ENCODE data around the gene TP63. TPM values are rescaled to one million over a fixed set of nuclear protein-coding genes. Genes with fewer than 3 reads are reported as not detected.

The TP63 gene
- total RNA-seq, 1 donor from 2014 or later, result 144 TPM

GRCh38 chr3:189737071-189737470 is 105.9 kb downstream of the TP63 start:
- no peak overlapping the region for H3K4me3 ChIP-seq
- no peaks in the 10 kb centered on the region for H3K27me3 ChIP-seq
- H3K27ac ChIP-seq, result no peak overlapping the region
- no peak for TF ChIP-seq CTCF (IDR thresholded peaks at IDR 0.05)
- no peak for TF ChIP-seq POLR2AphosphoS5 (IDR thresholded peaks at IDR 0.05; ENCODE audit: insufficient read depth in 1 of 2, low read depth in 1 of 2)
- TF ChIP-seq POLR2A (IDR thresholded peaks at IDR 0.05), result no peak
- H3K9me3 ChIP-seq, result no peaks in the 10 kb centered on the region
- no peaks in the 10 kb centered on the region for H3K4me1 ChIP-seq
- H3K36me3 ChIP-seq, result no peaks in the 10 kb centered on the region
- intact Hi-C loops (cut with DNase I), result no loop called here
- no peak for DNase-seq (ENCODE audit: extremely low spot score in 2 of 2)

GRCh38 chr3:189737619-189738018 is 106.4 kb downstream of the TP63 start:
- no peaks in the 10 kb centered on the region for H3K9me3 ChIP-seq

GRCh38 chr3:189739378-189739777 is 108.2 kb downstream of the TP63 start:
- H3K9me3 ChIP-seq, result no peaks in the 10 kb centered on the region
- H3K4me3 ChIP-seq, result no peak overlapping the region
- no peaks in the 10 kb centered on the region for H3K27me3 ChIP-seq
- no peak overlapping the region for H3K27ac ChIP-seq
- no peak for DNase-seq (ENCODE audit: extremely low spot score in 2 of 2)
- H3K4me1 ChIP-seq, result no peaks in the 10 kb centered on the region
- no peaks in the 10 kb centered on the region for H3K36me3 ChIP-seq
- intact Hi-C loops (cut with DNase I), result no loop called here
- TF ChIP-seq POLR2A (IDR thresholded peaks at IDR 0.05), result no peak
- TF ChIP-seq POLR2AphosphoS5 (IDR thresholded peaks at IDR 0.05; ENCODE audit: insufficient read depth in 1 of 2, low read depth in 1 of 2), result no peak
- TF ChIP-seq CTCF (IDR thresholded peaks at IDR 0.05), result no peak

More at GRCh38 chr3:189737619-189738018, 106.4 kb downstream of the TP63 start:
- no peak overlapping the region for H3K27ac ChIP-seq
- intact Hi-C loops (cut with DNase I), result no loop called here
- no peaks in the 10 kb centered on the region for H3K36me3 ChIP-seq
- H3K4me1 ChIP-seq, result no peaks in the 10 kb centered on the region
- DNase-seq (ENCODE audit: extremely low spot score in 2 of 2), result no peak
- H3K27me3 ChIP-seq, result no peaks in the 10 kb centered on the region
- H3K4me3 ChIP-seq, result no peak overlapping the region
- TF ChIP-seq POLR2AphosphoS5 (IDR thresholded peaks at IDR 0.05; ENCODE audit: insufficient read depth in 1 of 2, low read depth in 1 of 2), result no peak
- TF ChIP-seq CTCF (IDR thresholded peaks at IDR 0.05), result no peak
- TF ChIP-seq POLR2A (IDR thresholded peaks at IDR 0.05), result no peak

- Histone ChIP-seq H3K4me1 (no peaks in the 10 kb centered on the region), H3K27ac (no peak overlapping the region), H3K36me3 (no peaks in the 10 kb centered on the region), H3K4me3 (no peak overlapping the region), H3K27me3 (no peaks in the 10 kb centered on the region), H3K9me3 (no peaks in the 10 kb centered on the region)
- TF ChIP-seq POLR2AphosphoS5 (IDR thresholded peaks at IDR 0.05; ENCODE audit: insufficient read depth in 1 of 2, low read depth in 1 of 2) (no peak), POLR2A (IDR thresholded peaks at IDR 0.05) (no peak), CTCF (IDR thresholded peaks at IDR 0.05) (no peak)
- DNase-seq (ENCODE audit: extremely low spot score in 2 of 2), result no peak
- intact Hi-C loops (cut with DNase I), result no loop called here
Measured at GRCh38 chr3:189740156-189740555, 109.0 kb downstream of the TP63 start.

- TF ChIP-seq POLR2AphosphoS5 (IDR thresholded peaks at IDR 0.05; ENCODE audit: insufficient read depth in 1 of 2, low read depth in 1 of 2) (no peak), CTCF (IDR thresholded peaks at IDR 0.05) (no peak), POLR2A (IDR thresholded peaks at IDR 0.05) (no peak)
- intact Hi-C loops (cut with DNase I), result no loop called here
- Histone ChIP-seq H3K27ac (no peak overlapping the region), H3K4me1 (no peaks in the 10 kb centered on the region), H3K9me3 (no peaks in the 10 kb centered on the region), H3K27me3 (no peaks in the 10 kb centered on the region), H3K4me3 (no peak overlapping the region), H3K36me3 (no peaks in the 10 kb centered on the region)
- no peak for DNase-seq (ENCODE audit: extremely low spot score in 2 of 2)
Measured at GRCh38 chr3:189744235-189744634, 113.0 kb downstream of the TP63 start.
